Muscle layer of colon (tissue), 2 donors: ENCODE measurements around the gene C17orf100.

ENCODE experiments used
- H3K27ac ChIP-seq: one replicate; pipeline ENCODE4 v1.7.0; 2013; ENCODE audit warnings: low read depth, mild to moderate bottlenecking, low read length, moderate library complexity
- H3K27me3 ChIP-seq, 2 donors: one replicate each; pipeline ENCODE4 v1.7.0; 2013; ENCODE audit warnings: low read length in 2 of 2, mild to moderate bottlenecking in 2 of 2; ENCODE audit not compliant: insufficient read depth in 2 of 2, control insufficient read depth in 1 of 2
- H3K36me3 ChIP-seq: one replicate; pipeline ENCODE4 v1.7.0; 2013; ENCODE audit warnings: mild to moderate bottlenecking, low read length; ENCODE audit not compliant: insufficient read depth
- H3K4me1 ChIP-seq: one replicate; pipeline ENCODE4 v1.7.0; 2013; ENCODE audit warnings: mild to moderate bottlenecking, low read length; ENCODE audit not compliant: insufficient read depth
- H3K4me3 ChIP-seq, 2 donors: one replicate each; pipeline ENCODE4 v1.7.0; 2013; ENCODE audit warnings: low read length in 2 of 2, low read depth in 1 of 2, mild to moderate bottlenecking in 1 of 2, moderate library complexity in 1 of 2
- H3K9ac ChIP-seq: one replicate; pipeline ENCODE4 v1.7.0; 2013; ENCODE audit warnings: low read length
- H3K9me3 ChIP-seq: one replicate; pipeline ENCODE4 v1.7.0; 2013; ENCODE audit warnings: mild to moderate bottlenecking, low read length
- donor health status: abdominal sarcoma.
- donor health status: Adenocarcinoma of cecum.

The C17orf100 gene

DNA sequence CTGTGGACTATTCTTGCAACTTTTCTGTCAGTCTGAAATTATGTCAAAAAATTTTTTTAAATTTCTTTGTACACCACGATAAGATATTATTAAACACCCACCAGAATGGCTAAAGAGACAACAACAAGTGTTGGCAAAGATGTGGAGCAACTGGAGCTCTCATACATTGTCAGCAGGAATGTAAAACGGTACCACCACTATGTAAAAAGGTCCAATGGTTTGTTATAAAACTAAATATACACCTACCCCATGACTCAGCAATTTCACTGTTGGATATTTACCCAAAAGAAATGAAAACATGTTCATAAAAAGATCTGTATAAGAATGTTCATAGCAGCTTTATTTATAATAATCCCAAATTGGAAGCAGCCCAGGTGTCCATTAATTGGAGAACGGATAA is 18.3 kb upstream of the C17orf100 start:
- H3K9ac ChIP-seq, result no peak overlapping the region
- H3K4me3 ChIP-seq, result no peak overlapping the region

DNA sequence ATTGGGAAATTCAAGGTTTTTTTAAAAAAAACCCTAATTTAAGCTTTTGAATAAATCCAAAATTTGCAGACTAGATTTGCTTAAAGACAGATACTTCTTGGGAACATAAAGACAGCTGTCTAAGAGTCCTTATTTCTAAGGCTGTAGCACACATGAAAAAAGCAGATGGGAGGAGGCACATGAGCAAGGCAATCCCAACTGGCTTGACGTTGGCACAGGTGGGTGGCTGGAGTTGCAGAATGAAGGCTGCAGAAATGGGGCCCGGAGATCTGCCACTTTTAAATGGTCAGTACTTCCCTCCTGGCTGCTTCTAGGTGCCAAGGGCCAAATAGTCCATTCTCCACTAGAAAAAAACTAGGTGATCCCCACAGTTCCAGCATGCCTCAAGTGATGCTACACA is 15.5 kb upstream of the C17orf100 start:
- Histone ChIP-seq H3K36me3 (peaks cover 21% of the 10 kb centered on the region), H3K9ac (no peak overlapping the region), H3K4me3 (no peak overlapping the region), H3K27me3 (no peaks in the 10 kb centered on the region), H3K4me1 (peaks cover 15% of the 10 kb centered on the region), H3K9me3 (no peaks in the 10 kb centered on the region), H3K27ac (no peak overlapping the region)

More for the DNA sequence above, 18.3 kb upstream of the C17orf100 start:
- Histone ChIP-seq H3K4me1 (peaks cover 3% of the 10 kb centered on the region), H3K36me3 (peaks cover 29% of the 10 kb centered on the region), H3K27ac (no peak overlapping the region), H3K9me3 (no peaks in the 10 kb centered on the region), H3K27me3 (no peaks in the 10 kb centered on the region)

DNA sequence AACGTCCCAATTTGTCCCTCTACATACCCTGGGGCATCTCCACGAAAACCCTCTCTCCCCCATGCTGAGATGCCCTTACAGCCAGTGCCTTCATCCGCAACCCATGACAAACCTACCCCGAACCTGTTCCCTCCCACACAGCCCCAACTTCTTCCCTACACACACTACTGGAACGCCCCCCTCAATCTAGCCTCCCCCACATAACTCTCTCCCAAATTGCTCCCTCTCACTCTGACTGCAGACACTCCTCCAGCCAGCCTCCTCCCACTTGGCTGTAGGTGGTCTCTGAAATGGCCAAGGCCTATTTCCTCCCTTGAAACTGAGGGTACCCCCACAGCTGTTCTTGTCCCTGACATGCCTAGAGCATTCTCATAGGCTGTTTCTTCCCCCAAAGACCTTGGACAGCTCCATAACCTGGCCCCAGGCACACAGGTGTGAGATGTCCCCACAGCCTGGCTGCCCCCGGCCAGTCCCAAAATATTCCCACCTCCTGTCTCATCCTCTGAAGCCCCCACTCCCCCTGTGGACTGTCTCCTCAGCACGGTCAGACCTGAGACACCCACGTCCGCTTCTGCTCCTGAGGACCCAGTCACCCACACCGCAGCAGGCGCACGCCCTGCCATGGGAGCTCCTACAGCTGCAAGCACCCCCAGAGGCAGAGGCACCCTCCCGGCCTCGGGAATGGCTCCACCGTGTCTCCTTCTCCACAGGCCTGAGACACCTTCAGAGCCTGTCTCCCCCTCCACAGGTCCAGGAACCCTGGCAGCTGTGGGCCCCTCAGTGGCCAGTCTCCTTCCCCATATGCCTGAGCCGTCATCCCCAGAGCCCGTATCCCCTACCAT is 14.7 kb upstream of the C17orf100 start:
- Histone ChIP-seq H3K9me3 (no peaks in the 10 kb centered on the region), H3K27ac (no peak overlapping the region), H3K36me3 (peaks cover 15% of the 10 kb centered on the region), H3K4me3 (no peak overlapping the region), H3K4me1 (peaks cover 22% of the 10 kb centered on the region), H3K9ac (no peak overlapping the region), H3K27me3 (no peaks in the 10 kb centered on the region)

DNA sequence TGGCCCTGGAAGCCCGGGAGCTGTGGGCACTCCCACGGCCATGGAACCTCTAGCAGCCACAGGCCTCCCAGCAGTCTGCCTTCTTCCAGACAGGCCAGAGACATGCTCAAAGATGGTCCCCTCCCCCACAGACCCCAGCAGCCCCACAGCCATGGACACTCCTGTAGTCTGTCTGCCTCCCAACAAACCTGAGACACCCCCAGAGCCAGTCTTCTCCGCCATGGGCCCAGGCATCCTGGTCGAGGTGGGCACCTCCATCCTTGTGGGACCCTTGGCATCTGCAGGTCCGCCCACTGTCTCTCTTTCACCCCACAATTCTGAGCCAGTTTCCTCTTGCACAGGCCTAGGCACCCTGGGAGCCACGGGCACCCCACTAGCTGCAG is 14.1 kb upstream of the C17orf100 start:
- Histone ChIP-seq H3K9ac (no peak overlapping the region), H3K27me3 (no peaks in the 10 kb centered on the region), H3K4me1 (peaks cover 25% of the 10 kb centered on the region), H3K4me3 (no peak overlapping the region), H3K27ac (no peak overlapping the region), H3K9me3 (no peaks in the 10 kb centered on the region), H3K36me3 (peaks cover 13% of the 10 kb centered on the region)

DNA sequence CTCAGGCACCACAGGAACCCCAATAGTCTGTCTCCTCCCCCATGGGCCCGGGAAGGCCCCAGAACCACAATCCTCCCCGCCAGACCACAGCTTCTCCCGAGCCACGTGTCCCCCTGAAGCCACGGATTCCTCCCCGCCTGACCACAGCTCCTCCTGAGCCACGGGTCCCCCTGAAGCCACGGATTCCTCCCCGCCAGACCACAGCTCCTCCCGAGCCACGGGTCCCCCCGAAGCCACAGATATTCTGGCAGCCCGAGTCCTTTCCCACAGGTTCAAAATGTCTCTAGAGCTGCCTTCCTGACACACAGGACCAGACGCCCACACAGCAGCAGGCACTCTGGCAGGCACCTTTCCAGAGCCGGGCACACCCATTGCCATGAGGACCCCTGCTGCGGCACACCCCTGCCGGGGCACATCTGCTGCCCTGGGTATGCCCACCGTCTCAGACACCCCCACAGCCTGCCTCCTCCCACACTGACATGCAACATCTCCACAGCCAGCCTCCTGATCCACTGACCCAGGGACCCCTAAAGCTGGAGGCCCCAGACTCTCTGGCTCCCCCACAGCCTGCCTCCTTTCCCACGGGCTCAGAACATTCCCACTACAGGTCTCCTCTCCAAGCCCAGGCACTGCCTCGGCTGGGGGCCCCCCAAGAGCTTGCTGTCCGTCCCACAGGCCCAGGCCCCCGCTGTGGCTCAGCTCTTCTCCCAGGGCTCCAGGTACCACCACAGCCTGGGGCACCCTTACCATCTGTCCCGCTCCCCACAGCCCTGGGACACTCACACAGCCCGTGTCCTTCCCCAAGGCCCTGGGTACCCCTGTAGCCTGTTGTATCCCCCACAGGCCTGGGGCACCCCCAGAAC is 13.3 kb upstream of the C17orf100 start:
- peaks cover 25% of the 10 kb centered on the region for H3K4me1 ChIP-seq
- H3K4me3 ChIP-seq, result no peak overlapping the region
- H3K9ac ChIP-seq, result no peak overlapping the region
- H3K36me3 ChIP-seq, result peaks cover 10% of the 10 kb centered on the region
- H3K27ac ChIP-seq, result no peak overlapping the region
- no peaks in the 10 kb centered on the region for H3K9me3 ChIP-seq
- no peaks in the 10 kb centered on the region for H3K27me3 ChIP-seq

- peak overlapping the region; percentile 90 to 93 for H3K4me3 ChIP-seq
- peak overlapping the region; percentile 35 for H3K9ac ChIP-seq
- H3K27ac ChIP-seq, result peak overlapping the region; percentile 48
These were observed 12.5 kb upstream of the C17orf100 start for GRCh38 chr17:6639014-6639585.

GRCh38 chr17:6639586-6640535 is 11.7 kb upstream of the C17orf100 start:
- H3K36me3 ChIP-seq, result peaks cover 17% of the 10 kb centered on the region
- peak overlapping the region; percentile 90 to 93 for H3K4me3 ChIP-seq
- no peaks in the 10 kb centered on the region for H3K27me3 ChIP-seq
- H3K9ac ChIP-seq, result peak overlapping the region; percentile 35
- peaks cover 25% of the 10 kb centered on the region for H3K4me1 ChIP-seq
- no peaks in the 10 kb centered on the region for H3K9me3 ChIP-seq
- H3K27ac ChIP-seq, result peak overlapping the region; percentile 91

More at GRCh38 chr17:6639014-6639585, 12.5 kb upstream of the C17orf100 start:
- Histone ChIP-seq H3K27me3 (no peaks in the 10 kb centered on the region), H3K36me3 (peaks cover 10% of the 10 kb centered on the region), H3K4me1 (peaks cover 25% of the 10 kb centered on the region), H3K9me3 (no peaks in the 10 kb centered on the region)

DNA sequence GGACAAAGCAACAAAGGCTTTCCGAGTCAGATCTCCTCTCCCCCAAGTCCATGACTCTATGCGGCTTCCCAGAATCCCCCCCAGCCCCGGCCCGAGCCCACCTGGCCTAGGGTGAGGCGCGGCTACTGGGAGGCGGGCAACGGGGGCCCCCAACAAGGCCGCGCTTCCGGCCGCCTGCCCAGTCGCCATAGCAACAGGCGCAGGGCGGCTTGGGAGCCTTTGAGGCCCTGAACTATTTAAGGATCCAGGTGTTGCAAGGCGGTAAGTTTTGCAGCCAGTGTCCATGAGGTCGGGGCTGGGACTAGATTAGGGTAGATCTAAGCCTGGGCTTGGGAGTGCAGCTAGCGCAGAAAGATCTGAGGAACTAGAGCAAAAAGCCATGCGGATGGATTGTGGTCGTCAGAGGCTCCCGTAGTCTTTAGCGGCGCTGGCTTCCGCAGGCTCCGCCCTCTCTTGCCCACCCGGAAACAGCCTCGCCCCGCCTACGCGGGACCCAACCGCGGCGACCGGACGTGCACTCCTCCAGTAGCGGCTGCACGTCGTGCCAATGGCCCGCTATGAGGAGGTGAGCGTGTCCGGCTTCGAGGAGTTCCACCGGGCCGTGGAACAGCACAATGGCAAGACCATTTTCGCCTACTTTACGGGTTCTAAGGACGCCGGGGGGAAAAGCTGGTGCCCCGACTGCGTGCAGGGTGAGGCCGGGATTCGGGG is 10.9 kb upstream of the C17orf100 start, which contains the start of the genes KIAA0753 and TXNDC17:
KIAA0753 (minus strand) TSS at position 176 of the 711 bp plus-strand sequence. CDS start 5,608 bp downstream, outside the sequence.
TXNDC17 (plus strand) TSS at position 525 of the 711 bp plus-strand sequence; CDS start at position 548, 23 bp downstream.
- Histone ChIP-seq H3K27ac (peak within 1 kb of the TSS; percentile 91), H3K36me3 (peaks cover 22% of the 10 kb centered on the region), H3K4me1 (peaks cover 25% of the 10 kb centered on the region), H3K9ac (peak within 1 kb of the TSS; percentile 62), H3K9me3 (no peaks in the 10 kb centered on the region), H3K27me3 (no peaks in the 10 kb centered on the region), H3K4me3 (peak within 1 kb of the TSS; percentile 90 to 93)

DNA sequence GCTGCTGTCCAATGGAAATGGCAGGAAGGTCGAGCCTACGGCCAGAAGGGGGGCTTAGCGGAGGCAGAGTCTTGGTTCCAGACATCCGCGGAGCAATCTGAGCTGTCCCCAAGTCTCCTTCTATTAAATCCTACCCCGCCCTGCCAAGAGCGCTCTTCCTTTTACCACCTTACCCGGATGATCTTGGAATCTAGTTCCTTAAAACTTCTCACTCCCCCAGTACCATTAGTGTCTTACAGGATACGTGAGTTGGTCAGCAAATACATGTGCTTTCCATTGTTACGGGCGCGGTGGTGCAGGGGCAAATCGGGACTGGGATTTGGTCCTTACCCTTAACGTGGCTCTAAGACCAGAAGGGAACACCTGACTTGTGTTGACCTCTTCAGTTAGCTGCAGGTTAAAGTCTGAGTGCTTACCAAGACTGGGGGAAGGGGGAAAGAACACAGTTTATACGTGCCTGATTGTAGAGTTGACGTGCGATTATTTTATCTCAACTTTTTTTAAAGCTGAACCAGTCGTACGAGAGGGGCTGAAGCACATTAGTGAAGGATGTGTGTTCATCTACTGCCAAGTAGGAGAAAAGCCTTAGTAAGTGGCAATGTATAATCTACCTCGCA is 10.2 kb upstream of the C17orf100 start:
- H3K9me3 ChIP-seq, result no peaks in the 10 kb centered on the region
- peak overlapping the region; percentile 90 to 93 for H3K4me3 ChIP-seq
- H3K27me3 ChIP-seq, result no peaks in the 10 kb centered on the region
- peak overlapping the region; percentile 62 for H3K9ac ChIP-seq
- H3K27ac ChIP-seq, result peak overlapping the region; percentile 91
- peaks cover 25% of the 10 kb centered on the region for H3K4me1 ChIP-seq
- H3K36me3 ChIP-seq, result peaks cover 29% of the 10 kb centered on the region

GRCh38 chr17:6642592-6642991 is 9.0 kb upstream of the C17orf100 start:
- Histone ChIP-seq H3K27ac (no peak overlapping the region), H3K36me3 (peaks cover 35% of the 10 kb centered on the region), H3K4me1 (peaks cover 28% of the 10 kb centered on the region), H3K9ac (no peak overlapping the region), H3K27me3 (no peaks in the 10 kb centered on the region), H3K4me3 (no peak overlapping the region), H3K9me3 (no peaks in the 10 kb centered on the region)
